GM10248 (cell line): ENCODE measurements around the gene C6orf136.

Experiments used
- CTCF ChIA-PET: fragments of 300-600 bp; sonication (Branson Sonifier 250); formaldehyde crosslinking; extraction: SDS; loops from one replicate; lab custom pipeline; 2021; ENCODE audit warnings: antibody characterized with exemption; lab: Yijun Ruan, JAX
- POLR2A ChIA-PET: fragments of 350-650 bp; sonication (Branson Sonifier 250); formaldehyde crosslinking; extraction: SDS; loops from one replicate; lab custom pipeline; 2020; ENCODE audit warnings: antibody characterized with exemption; lab: Yijun Ruan, JAX
- DNase-seq: peaks from one replicate; pipeline ENCODE4 v3.0.0; 2012; ENCODE audit errors: extremely low spot score
- TF ChIP-seq, protein P1 (sequence below): IDR thresholded peaks from 2 replicates; pipeline ENCODE4 v1.5.1; 2012; ENCODE audit warnings: mild to moderate bottlenecking, low read depth; ENCODE audit errors: extremely low read depth, missing control alignments, control extremely low read depth

Gene C6orf136

DNA sequence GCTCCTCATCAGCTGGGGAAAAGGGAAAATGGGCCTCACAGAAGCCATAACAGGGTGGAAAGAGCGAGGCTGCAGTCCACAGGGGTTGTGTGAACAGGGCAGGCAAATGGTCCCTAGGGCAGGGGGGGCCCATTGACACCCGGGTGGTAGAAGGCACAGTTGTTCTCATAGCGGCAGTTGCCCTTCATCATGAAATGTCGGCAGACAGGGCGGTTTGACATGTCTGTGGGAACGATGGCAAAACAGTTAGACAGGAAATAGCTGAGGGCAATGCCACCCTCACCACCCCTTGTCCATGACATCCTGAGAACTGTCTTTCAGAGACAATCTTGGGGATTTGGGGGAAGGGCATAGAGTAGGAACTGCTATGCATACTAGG lies 45.5 kb upstream of the C6orf136 start:
- ChIA-PET POLR2A (interaction anchor here (1.3 to 5.9 kb wide), 2 partner anchors 9 to 13 kb away, joined by 3 to 72 read pairs; no protein-coding TSS in a partner anchor), CTCF (interaction anchor here (1.6 to 8.5 kb wide), 6 partner anchors 9 to 129 kb away, joined by 4 to 93 read pairs (median 48); no protein-coding TSS in a partner anchor)
- TF ChIP-seq, protein P1, sequence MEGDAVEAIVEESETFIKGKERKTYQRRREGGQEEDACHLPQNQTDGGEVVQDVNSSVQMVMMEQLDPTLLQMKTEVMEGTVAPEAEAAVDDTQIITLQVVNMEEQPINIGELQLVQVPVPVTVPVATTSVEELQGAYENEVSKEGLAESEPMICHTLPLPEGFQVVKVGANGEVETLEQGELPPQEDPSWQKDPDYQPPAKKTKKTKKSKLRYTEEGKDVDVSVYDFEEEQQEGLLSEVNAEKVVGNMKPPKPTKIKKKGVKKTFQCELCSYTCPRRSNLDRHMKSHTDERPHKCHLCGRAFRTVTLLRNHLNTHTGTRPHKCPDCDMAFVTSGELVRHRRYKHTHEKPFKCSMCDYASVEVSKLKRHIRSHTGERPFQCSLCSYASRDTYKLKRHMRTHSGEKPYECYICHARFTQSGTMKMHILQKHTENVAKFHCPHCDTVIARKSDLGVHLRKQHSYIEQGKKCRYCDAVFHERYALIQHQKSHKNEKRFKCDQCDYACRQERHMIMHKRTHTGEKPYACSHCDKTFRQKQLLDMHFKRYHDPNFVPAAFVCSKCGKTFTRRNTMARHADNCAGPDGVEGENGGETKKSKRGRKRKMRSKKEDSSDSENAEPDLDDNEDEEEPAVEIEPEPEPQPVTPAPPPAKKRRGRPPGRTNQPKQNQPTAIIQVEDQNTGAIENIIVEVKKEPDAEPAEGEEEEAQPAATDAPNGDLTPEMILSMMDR: no peak
- DNase-seq: no peak

DNA sequence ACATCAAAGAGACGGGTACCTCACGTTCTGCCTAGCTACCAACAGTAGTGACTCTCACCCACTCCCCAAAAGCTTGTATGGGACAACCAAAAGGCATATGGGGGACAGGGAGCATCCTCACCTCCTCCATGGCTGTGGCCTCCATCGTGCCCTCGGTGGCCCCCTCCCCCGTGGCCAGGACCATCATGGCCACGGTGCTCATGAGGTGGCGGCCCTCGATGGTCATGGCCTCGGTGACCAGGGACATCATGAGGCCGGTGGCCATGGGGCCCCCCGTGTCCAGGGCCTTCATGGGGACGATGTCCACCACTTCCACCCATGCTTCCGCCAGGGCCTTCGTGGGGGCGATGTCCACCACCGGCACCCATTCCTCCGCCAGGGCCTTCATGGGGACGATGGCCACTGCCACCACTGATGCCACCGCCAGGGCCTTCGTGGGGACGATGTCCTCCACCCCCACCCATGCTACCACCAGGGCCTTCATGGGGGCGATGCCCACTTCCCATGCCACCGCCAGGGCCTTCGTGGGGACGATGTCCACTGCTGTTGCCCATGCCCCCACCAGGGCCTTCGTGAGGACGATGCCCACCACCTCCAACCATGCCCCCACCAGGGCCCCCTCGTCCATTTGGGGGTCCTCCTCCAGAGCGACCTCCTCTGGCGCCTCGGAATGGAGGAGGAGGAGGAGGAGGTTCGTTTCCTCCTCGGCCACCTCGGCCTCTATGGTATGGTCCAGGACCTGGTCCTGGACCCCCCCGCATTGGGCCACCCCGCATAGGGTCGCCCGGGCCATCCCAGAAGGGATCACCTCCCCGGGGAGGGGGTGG lies 44.9 kb upstream of the C6orf136 start:
- TF ChIP-seq, protein P1: no peak
- CTCF ChIA-PET: interaction anchor here (1.6 to 8.5 kb wide), 5 partner anchors 8 to 121 kb away, joined by 4 to 93 read pairs (median 50); no protein-coding TSS in a partner anchor
- no peak for DNase-seq
- POLR2A ChIA-PET: interaction anchor here (1.3 to 5.9 kb wide), 2 partner anchors 8 to 12 kb away, joined by 3 to 72 read pairs; no protein-coding TSS in a partner anchor

DNA sequence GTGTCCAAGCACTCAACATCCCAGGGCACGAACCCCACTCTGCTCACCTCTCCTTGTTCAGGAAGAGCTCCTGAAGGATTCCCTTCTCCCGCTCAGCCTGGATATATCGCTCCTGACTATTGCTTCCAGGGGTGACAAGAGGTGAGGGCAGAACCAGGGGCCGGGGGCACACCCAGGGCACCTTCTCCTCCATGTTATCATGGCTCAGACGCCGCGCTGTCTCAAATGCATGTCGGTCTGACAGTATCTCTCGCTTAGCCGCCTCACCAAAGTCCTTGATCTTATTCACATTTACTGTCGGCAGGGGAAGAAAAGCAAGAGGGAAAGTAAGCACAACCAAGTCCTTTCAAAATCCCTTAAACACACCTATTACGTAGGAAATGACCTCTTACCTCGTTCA lies 43.0 kb upstream of the C6orf136 start:
- ChIA-PET POLR2A (interaction anchor here (0.6 to 2.5 kb wide), 2 partner anchors 10 kb away, joined by 5 to 27 read pairs; no protein-coding TSS in a partner anchor), CTCF (interaction anchor here (1.1 to 1.9 kb wide), 4 partner anchors 9 to 122 kb away, joined by 3 to 6 read pairs (median 3); no protein-coding TSS in a partner anchor)
- TF ChIP-seq, protein P1: no peak
- DNase-seq: no peak

GRCh38 chr6:30610065-30610464 lies 36.9 kb upstream of the C6orf136 start:
- TF ChIP-seq, protein P1: no peak
- ChIA-PET POLR2A (interaction anchor here (0.8 to 1.3 kb wide), 4 partner anchors 9 to 39 kb away, joined by 3 read pairs; partner anchors contain the start of gene ABCF1), CTCF (interaction anchor here (0.7 to 1.8 kb wide), 9 partner anchors 9 to 477 kb away, joined by 3 to 16 read pairs (median 3); no protein-coding TSS in a partner anchor)
- DNase-seq: no peak

DNA sequence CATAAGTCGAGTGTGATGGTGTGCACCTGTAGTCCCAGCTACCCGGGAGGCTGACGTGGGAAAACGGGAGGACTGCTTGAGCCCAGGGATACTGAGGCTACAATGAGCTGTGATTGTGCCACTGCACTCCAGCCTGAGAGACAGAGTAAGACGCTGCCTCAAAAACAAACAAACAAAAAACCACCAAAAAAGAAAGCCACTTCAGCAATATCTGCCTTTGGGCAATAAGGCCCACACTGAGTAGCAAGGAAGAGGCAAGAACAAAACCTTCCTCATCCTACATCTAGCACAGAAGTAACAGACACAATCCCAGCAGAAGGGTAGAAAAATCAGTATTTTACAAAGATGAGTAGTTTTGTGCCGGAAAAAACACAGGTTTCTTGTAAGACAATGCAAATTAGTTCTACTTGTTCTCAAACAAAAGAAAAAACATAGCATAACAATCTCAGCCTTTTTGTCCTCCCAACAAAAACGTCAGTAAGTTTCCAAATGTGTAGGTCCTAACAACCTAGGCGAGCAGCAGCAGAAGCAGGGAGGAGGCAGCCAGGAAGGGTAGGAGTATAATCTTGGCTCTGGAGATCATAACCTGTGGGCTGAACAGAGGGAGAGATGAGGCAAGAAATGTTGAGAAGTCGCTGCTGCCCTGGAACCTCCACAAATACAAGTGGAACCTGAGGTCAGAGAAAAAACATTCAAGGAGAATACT lies 35.6 kb upstream of the C6orf136 start:
- CTCF ChIA-PET: interaction anchor here (0.9 to 4.5 kb wide), 10 partner anchors 7 to 476 kb away, joined by 3 to 56 read pairs (median 4); no protein-coding TSS in a partner anchor
- TF ChIP-seq, protein P1: no peak
- POLR2A ChIA-PET: interaction anchor here (0.8 to 4.8 kb wide), 5 partner anchors 12 to 66 kb away, joined by 3 to 72 read pairs (median 3); partner anchors contain the start of gene ABCF1
- DNase-seq: no peak

DNA sequence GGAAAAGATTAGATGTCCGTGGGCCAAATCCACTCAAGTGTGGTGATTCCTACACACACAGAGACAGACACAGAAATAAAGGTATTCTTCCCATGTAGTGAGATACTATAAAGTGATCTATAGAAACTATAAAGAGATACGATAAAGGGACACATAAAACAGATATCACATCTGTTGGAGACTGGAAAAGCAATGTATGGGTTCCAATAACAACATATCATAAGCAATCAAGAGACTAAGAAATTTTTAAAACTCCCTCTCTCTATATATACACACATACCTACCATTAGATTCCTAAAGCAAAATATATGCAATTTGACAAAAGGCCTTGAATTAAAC lies 35.1 kb upstream of the C6orf136 start:
- DNase-seq: no peak
- ChIA-PET CTCF (interaction anchor here (1.2 to 4.5 kb wide), 4 partner anchors 8 to 70 kb away, joined by 5 to 56 read pairs (median 10); no protein-coding TSS in a partner anchor), POLR2A (interaction anchor here (1.2 to 4.8 kb wide), 2 partner anchors 13 to 67 kb away, joined by 3 to 72 read pairs; no protein-coding TSS in a partner anchor)
- TF ChIP-seq, protein P1: no peak
